ENCODE measurements around the gene ISY1. TPM values are rescaled to one million over a fixed set of nuclear protein-coding genes. Genes with fewer than 3 reads are reported as not detected.

Gene ISY1
- total RNA-seq, 1 experiment from 2014 or later, result 35.6 TPM

- BruUV-seq (replicated peaks), result TSS peak; percentile 61
- H3K36me3 Mint-ChIP-seq (ENCODE audit: insufficient read depth, unreplicated experiment), result peaks cover 32% of the 10 kb centered on the region
- H3K4me1 Mint-ChIP-seq (ENCODE audit: low read depth, unreplicated experiment), result peaks cover 33% of the 10 kb centered on the region
- no peaks in the 10 kb centered on the region for H3K9me3 Mint-ChIP-seq (ENCODE audit: unreplicated experiment)
- Histone ChIP-seq H3K27me3 (replicated peaks; ENCODE audit: control insufficient read depth, insufficient read depth, low read length) (no peaks in the 10 kb centered on the region), H3K36me3 (ENCODE audit: control insufficient read depth, insufficient read depth, low read length) (peaks cover 1% of the 10 kb centered on the region), H3K9me3 (no peaks in the 10 kb centered on the region), H3K4me1 (peaks cover 40% of the 10 kb centered on the region), H3K4me3 (ENCODE audit: low read depth, low read length) (peak overlapping the region; percentile 78)
- intact Hi-C loops (cut with micrococcal nuclease; ENCODE audit: unreplicated experiment), result loop anchor here (2.0 to 10.0 kb wide), 2 partner anchors 68 to 194 kb away; a partner anchor contains a TSS
- ChIA-PET POLR2A (interaction anchor here (0.5 to 1.5 kb wide), 7 partner anchors 36 to 967 kb away, joined by 3 to 7 read pairs (median 3); partner anchors contain the start of genes CFAP92 and COPG1), CTCF (interaction anchor here (0.7 to 3.7 kb wide), 8 partner anchors 13 to 1163 kb away, joined by 4 to 21 read pairs (median 6); no protein-coding TSS in a partner anchor)
- no peak for TF ChIP-seq CTCF (IDR thresholded peaks at IDR 0.05; ENCODE audit: insufficient read depth in 1 of 2, low read depth in 1 of 2, low read length in 1 of 2, severe bottlenecking in 1 of 2, unreplicated experiment in 1 of 2)
- H3K27me3 Mint-ChIP-seq (ENCODE audit: insufficient read depth, unreplicated experiment), result no peaks in the 10 kb centered on the region
- peak overlapping the region; percentile 80 for H3K4me3 Mint-ChIP-seq (ENCODE audit: unreplicated experiment)
- no peak for DNase-seq
- H3K27ac Mint-ChIP-seq (ENCODE audit: unreplicated experiment), result peak overlapping the region; percentile 88
Observed at GRCh38 chr3:129121016-129121791, 39.7 kb downstream of the ISY1 start.

GRCh38 chr3:129120254-129121004 is 40.4 kb downstream of the ISY1 start:
- no TSS peak for BruUV-seq (replicated peaks)
- no peaks in the 10 kb centered on the region for H3K9me3 ChIP-seq
- intact Hi-C loops (cut with micrococcal nuclease; ENCODE audit: unreplicated experiment), result loop anchor here (2.0 to 10.0 kb wide), 2 partner anchors 68 to 194 kb away; a partner anchor contains a TSS
- H3K4me1 Mint-ChIP-seq (ENCODE audit: low read depth, unreplicated experiment), result peaks cover 36% of the 10 kb centered on the region
- peak; percentile 80 to 81 for DNase-seq
- peaks cover 1% of the 10 kb centered on the region for H3K36me3 ChIP-seq (ENCODE audit: control insufficient read depth, insufficient read depth, low read length)
- CTCF ChIA-PET, result interaction anchor here (1.0 to 3.7 kb wide), 3 partner anchors 41 to 117 kb away, joined by 3 to 21 read pairs (median 6); no protein-coding TSS in a partner anchor
- peak overlapping the region; percentile 88 for H3K27ac Mint-ChIP-seq (ENCODE audit: unreplicated experiment)
- peaks cover 26% of the 10 kb centered on the region for H3K36me3 Mint-ChIP-seq (ENCODE audit: insufficient read depth, unreplicated experiment)
- H3K27me3 ChIP-seq (replicated peaks; ENCODE audit: control insufficient read depth, insufficient read depth, low read length), result no peaks in the 10 kb centered on the region
- POLR2A ChIA-PET, result interaction anchor here (0.6 to 1.5 kb wide), 4 partner anchors 37 to 129 kb away, joined by 3 to 7 read pairs (median 3); partner anchors contain the start of genes CFAP92 and COPG1
- H3K27me3 Mint-ChIP-seq (ENCODE audit: insufficient read depth, unreplicated experiment), result no peaks in the 10 kb centered on the region
- H3K4me3 ChIP-seq (ENCODE audit: low read depth, low read length), result peak overlapping the region; percentile 78
- peaks cover 40% of the 10 kb centered on the region for H3K4me1 ChIP-seq
- TF ChIP-seq CTCF (IDR thresholded peaks at IDR 0.05; ENCODE audit: insufficient read depth in 1 of 2, low read depth in 1 of 2, low read length in 1 of 2, severe bottlenecking in 1 of 2, unreplicated experiment in 1 of 2), result peak in 1 of 2 experiments; percentile 15
- no peaks in the 10 kb centered on the region for H3K9me3 Mint-ChIP-seq (ENCODE audit: unreplicated experiment)
- peak overlapping the region; percentile 80 for H3K4me3 Mint-ChIP-seq (ENCODE audit: unreplicated experiment)
